ENCODE results near the gene TFPI2. TPM values are rescaled to one million over a fixed set of nuclear protein-coding genes. Genes with fewer than 3 reads are reported as not detected.

The TFPI2 gene
- total RNA-seq, 1 experiment from 2014 or later = not detected

GRCh38 chr7:93879356-93879755 lies 11.2 kb downstream of the TFPI2 start:
- no peak for TF ChIP-seq CTCF (IDR thresholded peaks at IDR 0.05; ENCODE audit: unreplicated experiment)
- Mint-ChIP-seq H3K27me3 (ENCODE audit: insufficient read depth, unreplicated experiment) (no peaks in the 10 kb centered on the region), H3K36me3 (ENCODE audit: insufficient read depth, unreplicated experiment) (no peaks in the 10 kb centered on the region), H3K9me3 (ENCODE audit: unreplicated experiment) (peaks cover 12% of the 10 kb centered on the region), H3K27ac (ENCODE audit: low read depth, unreplicated experiment) (no peak overlapping the region), H3K4me3 (ENCODE audit: unreplicated experiment) (no peak overlapping the region), H3K4me1 (ENCODE audit: insufficient read depth, unreplicated experiment) (no peaks in the 10 kb centered on the region)
- ChIA-PET POLR2A (no interaction called here), CTCF (no interaction called here)
- intact Hi-C loops (cut with micrococcal nuclease) = no loop called here
- DNase-seq (ENCODE audit: unreplicated experiment) = no peak
- BruUV-seq (replicated peaks) = no TSS peak

GRCh38 chr7:93877742-93878141 lies 12.8 kb downstream of the TFPI2 start:
- TF ChIP-seq CTCF (IDR thresholded peaks at IDR 0.05; ENCODE audit: unreplicated experiment) = no peak
- Mint-ChIP-seq H3K4me3 (ENCODE audit: unreplicated experiment) (no peak overlapping the region), H3K36me3 (ENCODE audit: insufficient read depth, unreplicated experiment) (no peaks in the 10 kb centered on the region), H3K27ac (ENCODE audit: low read depth, unreplicated experiment) (no peak overlapping the region), H3K9me3 (ENCODE audit: unreplicated experiment) (peaks cover 12% of the 10 kb centered on the region), H3K4me1 (ENCODE audit: insufficient read depth, unreplicated experiment) (no peaks in the 10 kb centered on the region), H3K27me3 (ENCODE audit: insufficient read depth, unreplicated experiment) (no peaks in the 10 kb centered on the region)
- DNase-seq (ENCODE audit: unreplicated experiment) = no peak
- POLR2A ChIA-PET = no interaction called here
- CTCF ChIA-PET = no interaction called here
- BruUV-seq (replicated peaks) = no TSS peak
- intact Hi-C loops (cut with micrococcal nuclease) = no loop called here

- no peak for TF ChIP-seq CTCF (IDR thresholded peaks at IDR 0.05; ENCODE audit: unreplicated experiment)
- no peak for DNase-seq (ENCODE audit: unreplicated experiment)
- ChIA-PET CTCF (no interaction called here), POLR2A (no interaction called here)
- H3K27ac Mint-ChIP-seq (ENCODE audit: low read depth, unreplicated experiment) = no peak overlapping the region
- H3K4me3 Mint-ChIP-seq (ENCODE audit: unreplicated experiment) = no peak overlapping the region
- intact Hi-C loops (cut with micrococcal nuclease) = no loop called here
- no peaks in the 10 kb centered on the region for H3K9me3 Mint-ChIP-seq (ENCODE audit: unreplicated experiment)
- no peaks in the 10 kb centered on the region for H3K4me1 Mint-ChIP-seq (ENCODE audit: insufficient read depth, unreplicated experiment)
- no peaks in the 10 kb centered on the region for H3K36me3 Mint-ChIP-seq (ENCODE audit: insufficient read depth, unreplicated experiment)
- BruUV-seq (replicated peaks) = no TSS peak
- H3K27me3 Mint-ChIP-seq (ENCODE audit: insufficient read depth, unreplicated experiment) = no peaks in the 10 kb centered on the region
Observed at GRCh38 chr7:93873998-93874574, 16.5 kb downstream of the TFPI2 start.

GRCh38 chr7:93866886-93867285 lies 23.7 kb downstream of the TFPI2 start:
- TF ChIP-seq CTCF (IDR thresholded peaks at IDR 0.05; ENCODE audit: unreplicated experiment) = no peak
- Mint-ChIP-seq H3K36me3 (ENCODE audit: insufficient read depth, unreplicated experiment) (peaks cover 4% of the 10 kb centered on the region), H3K4me3 (ENCODE audit: unreplicated experiment) (no peak overlapping the region), H3K9me3 (ENCODE audit: unreplicated experiment) (no peaks in the 10 kb centered on the region), H3K27me3 (ENCODE audit: insufficient read depth, unreplicated experiment) (no peaks in the 10 kb centered on the region), H3K27ac (ENCODE audit: low read depth, unreplicated experiment) (no peak overlapping the region), H3K4me1 (ENCODE audit: insufficient read depth, unreplicated experiment) (peaks cover 9% of the 10 kb centered on the region)
- BruUV-seq (replicated peaks) = no TSS peak
- POLR2A ChIA-PET = no interaction called here
- no peak for DNase-seq (ENCODE audit: unreplicated experiment)
- intact Hi-C loops (cut with micrococcal nuclease) = no loop called here
- CTCF ChIA-PET = no interaction called here
